H9 (cell line): Measurements from ENCODE around the gene SFXN1. TPM values are rescaled to one million over a fixed set of nuclear protein-coding genes. Genes with fewer than 3 reads are reported as not detected.

Source experiments
- DNase-seq: peaks from one replicate; pipeline ENCODE4 v3.0.0-alpha.2; 2017
- H2AFZ ChIP-seq: one replicate; pipeline ENCODE4 v1.6.1; 2013; ENCODE audit warnings: mild to moderate bottlenecking, low read length, control low read depth, moderate library complexity
- H2AK5ac ChIP-seq: 2 replicates; pipeline ENCODE4 v1.6.1; 2013; ENCODE audit warnings: low read length, control low read depth, mixed read lengths; ENCODE audit not compliant: insufficient read length
- H2BK120ac ChIP-seq: one replicate; pipeline ENCODE4 v1.6.1; 2013; ENCODE audit warnings: low read depth, mild to moderate bottlenecking, low read length, control low read depth, inconsistent platforms; ENCODE audit not compliant: poor library complexity, severe bottlenecking
- H2BK12ac ChIP-seq: 2 replicates; pipeline ENCODE4 v1.6.1; 2013; ENCODE audit warnings: low read length, control low read depth, mixed read lengths, low read depth; ENCODE audit not compliant: insufficient read length
- H2BK15ac ChIP-seq: 2 replicates; pipeline ENCODE4 v1.6.1; 2013; ENCODE audit warnings: low read depth, low read length, control low read depth
- H2BK20ac ChIP-seq: one replicate; pipeline ENCODE4 v1.6.1; 2013; ENCODE audit warnings: low read depth, mild to moderate bottlenecking, low read length, control low read depth, inconsistent platforms; ENCODE audit not compliant: poor library complexity, severe bottlenecking
- H2BK5ac ChIP-seq: 2 replicates; pipeline ENCODE4 v1.6.1; 2013; ENCODE audit warnings: low read length, control low read depth, mixed read lengths; ENCODE audit not compliant: insufficient read length
- H3K14ac ChIP-seq: 2 replicates; pipeline ENCODE4 v1.6.1; 2013; ENCODE audit warnings: low read length, control low read depth; ENCODE audit not compliant: insufficient read depth
- H3K18ac ChIP-seq: 2 replicates; pipeline ENCODE4 v1.6.1; 2013; ENCODE audit warnings: low read depth, mild to moderate bottlenecking, mixed read lengths, low read length, control low read depth; ENCODE audit not compliant: insufficient read length
- H3K23ac ChIP-seq: 2 replicates; pipeline ENCODE4 v1.6.1; 2013; ENCODE audit warnings: low read length, control low read depth, mixed read lengths, low read depth; ENCODE audit not compliant: insufficient read length
- H3K23me2 ChIP-seq: 2 replicates; pipeline ENCODE4 v1.6.1; 2013; ENCODE audit warnings: low read depth, mild to moderate bottlenecking, mixed read lengths, low read length, control low read depth; ENCODE audit not compliant: insufficient read length, poor library complexity, severe bottlenecking
- H3K27ac ChIP-seq: 2 replicates; pipeline ENCODE4 v1.5.1; 2013; ENCODE audit warnings: low read length, control low read depth, mixed read lengths, low read depth; ENCODE audit not compliant: insufficient read length
- H3K27me3 ChIP-seq: 2 replicates; pipeline ENCODE4 v1.6.1; 2013; ENCODE audit warnings: low read length, control low read depth, inconsistent platforms; ENCODE audit not compliant: insufficient read depth
- H3K4ac ChIP-seq: 2 replicates; pipeline ENCODE4 v1.6.1; 2013; ENCODE audit warnings: low read depth, mild to moderate bottlenecking, control low read depth, inconsistent platforms, low read length, moderate library complexity
- H3K4me1 ChIP-seq: 2 replicates; pipeline ENCODE4 v1.6.1; 2013; ENCODE audit warnings: low read length, control low read depth, inconsistent platforms; ENCODE audit not compliant: insufficient read depth
- H3K4me2 ChIP-seq: 2 replicates; pipeline ENCODE4 v1.6.1; 2013; ENCODE audit warnings: low read length, control low read depth, mixed read lengths; ENCODE audit not compliant: insufficient read length, insufficient read depth
- H3K56ac ChIP-seq: 2 replicates; pipeline ENCODE4 v1.6.1; 2013; ENCODE audit warnings: low read depth, mild to moderate bottlenecking, mixed read lengths, low read length, control low read depth; ENCODE audit not compliant: insufficient read length
- H3K79me1 ChIP-seq: 2 replicates; pipeline ENCODE4 v1.6.1; 2013; ENCODE audit warnings: low read depth, mild to moderate bottlenecking, moderate library complexity, low read length, control low read depth, inconsistent platforms; ENCODE audit not compliant: insufficient read depth, poor library complexity, severe bottlenecking
- H3K79me2 ChIP-seq: 2 replicates; pipeline ENCODE4 v1.6.1; 2013; ENCODE audit warnings: low read length, control low read depth, inconsistent platforms; ENCODE audit not compliant: insufficient read depth
- H3K9ac ChIP-seq: 2 replicates; pipeline ENCODE4 v1.6.1; 2013; ENCODE audit warnings: low read length, control low read depth, mixed read lengths; ENCODE audit not compliant: insufficient read length; ENCODE audit errors: extremely low read depth
- H3K9me3 ChIP-seq: one replicate; pipeline ENCODE4 v1.6.1; 2013; ENCODE audit warnings: low read depth, low read length, inconsistent platforms; ENCODE audit not compliant: control insufficient read depth
- H3T11ph ChIP-seq: one replicate; pipeline ENCODE4 v1.6.1; 2013; ENCODE audit warnings: mild to moderate bottlenecking, low read length, control low read depth, inconsistent platforms
- H4K20me1 ChIP-seq: one replicate; pipeline ENCODE4 v1.6.1; 2013; ENCODE audit not compliant: control insufficient read depth, insufficient read length, insufficient read depth
- H4K5ac ChIP-seq: 2 replicates; pipeline ENCODE4 v1.6.1; 2013; ENCODE audit warnings: low read depth, mild to moderate bottlenecking, mixed read lengths, low read length, control low read depth; ENCODE audit not compliant: insufficient read length
- H4K8ac ChIP-seq: replicated peaks from 2 replicates; pipeline ENCODE4 v1.6.1; 2013; ENCODE audit warnings: low read length, control low read depth, mixed read lengths, low read depth; ENCODE audit not compliant: insufficient read length
- H4K91ac ChIP-seq: 2 replicates; pipeline ENCODE4 v1.6.1; 2013; ENCODE audit warnings: low read depth, mild to moderate bottlenecking, moderate library complexity, mixed read lengths, low read length, control low read depth; ENCODE audit not compliant: insufficient read length
- H3K27ac Mint-ChIP-seq, 3 experiments: 2 replicates in 2 of 3; 3 replicates in 1 of 3; pipeline ENCODE4 v1.8.0; 2020 to 2021; ENCODE audit warnings: mixed read lengths in 3 of 3, mild to moderate bottlenecking in 1 of 3, moderate library complexity in 1 of 3
- H3K27me3 Mint-ChIP-seq: 2 replicates; pipeline ENCODE4 v1.8.0; 2021; ENCODE audit warnings: low read depth, mild to moderate bottlenecking, moderate library complexity, mixed read lengths
- H3K36me3 Mint-ChIP-seq, 3 experiments: 2 replicates in 2 of 3; 3 replicates in 1 of 3; pipeline ENCODE4 v1.8.0; 2020 to 2021; ENCODE audit warnings: low read depth in 3 of 3, mixed read lengths in 3 of 3; ENCODE audit not compliant: insufficient read depth in 1 of 3
- H3K4me1 Mint-ChIP-seq, 2 experiments: 2 replicates each; pipeline ENCODE4 v1.8.0; 2020; ENCODE audit warnings: mixed read lengths in 2 of 2
- H3K4me3 Mint-ChIP-seq, 2 experiments: 2 replicates in 1 of 2; 3 replicates in 1 of 2; pipeline ENCODE4 v1.8.0; 2020 to 2021; ENCODE audit warnings: mild to moderate bottlenecking in 2 of 2, mixed read lengths in 2 of 2, moderate library complexity in 1 of 2
- H3K9me3 Mint-ChIP-seq, 2 experiments: 2 replicates in 1 of 2; 3 replicates in 1 of 2; pipeline ENCODE4 v1.8.0; 2020; ENCODE audit warnings: mild to moderate bottlenecking in 2 of 2, mixed read lengths in 2 of 2, moderate library complexity in 1 of 2
- CTCF ChIP-seq: fragments of 200-600 bp; sonication (generic); conservative IDR thresholded peaks from 3 replicates; pipeline ENCODE4 v1.8.0; 2021; ENCODE audit warnings: antibody characterized with exemption, mild to moderate bottlenecking
- WGBS: extraction: QIAGEN DNeasy Blood & Tissue Kit; methylation state at CpG from one replicate; pipeline ENCODE4 v1.1.7; 2013; ENCODE audit warnings: missing lambda C conversion rate, low lambda C conversion rate, mixed read lengths; ENCODE audit not compliant: insufficient read length; ENCODE audit errors: extremely low coverage; 5-methylcytosine and 5-hydroxymethylcytosine counted together
- total RNA-seq: library from RNA; stranded (reverse); gene quantifications from 2 replicates; pipeline ENCODE4 v1.2.1, GENCODE V29; 2021

Gene SFXN1
- total RNA-seq, 1 experiment from 2014 or later: 99.2 TPM

DNA sequence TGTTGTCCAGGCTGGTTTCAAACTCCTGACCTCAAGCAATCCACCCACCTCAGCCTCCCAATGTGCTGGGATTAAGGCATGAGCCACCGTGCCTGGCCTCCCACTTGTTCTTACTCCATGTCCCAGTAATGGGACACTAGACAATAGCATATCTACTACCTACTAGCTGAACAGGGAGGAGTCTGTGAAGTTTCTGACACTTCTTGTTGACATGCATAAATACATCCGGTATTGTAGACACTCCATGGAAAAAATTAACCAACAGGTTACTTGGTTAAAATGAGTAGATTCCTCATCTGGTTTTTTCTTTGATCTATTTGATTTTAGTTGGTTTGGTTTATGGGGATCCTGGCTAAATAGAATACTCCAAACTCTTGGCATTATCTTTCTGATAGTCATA is 88.3 kb downstream of the SFXN1 start:
- no peak overlapping the region for H3K9ac ChIP-seq
- H3K14ac ChIP-seq: no peak overlapping the region
- no peaks in the 10 kb centered on the region; a peak in 3 of 5 replicates for H3K9me3 Mint-ChIP-seq

More for the DNA sequence above, 88.3 kb downstream of the SFXN1 start:
- H3K23ac ChIP-seq: no peak overlapping the region
- H3K27me3 ChIP-seq: no peaks in the 10 kb centered on the region
- H3K18ac ChIP-seq: no peak overlapping the region
- no peak overlapping the region for H3K4me2 ChIP-seq
- Mint-ChIP-seq H3K27me3 (peaks cover 1% of the 10 kb centered on the region; the same call in 1 of the 2 replicates), H3K4me1 (peaks cover 15% of the 10 kb centered on the region in 2 experiments), H3K27ac (no peak overlapping the region), H3K4me3 (no peak overlapping the region), H3K36me3 (peaks cover 0 to 5% (median 1%) of the 10 kb centered on the region in 3 experiments; a peak in 2 of 7 replicates)
- no peak overlapping the region for H2AK5ac ChIP-seq
- H4K5ac ChIP-seq: no peak overlapping the region
- DNase-seq: no peak
- no CpG with 5 or more reads among the region's 2 CpGs for WGBS
- H4K91ac ChIP-seq: no peak overlapping the region
- no peak overlapping the region for H2BK5ac ChIP-seq
- no peak overlapping the region for H4K8ac ChIP-seq
- H3T11ph ChIP-seq: no peak overlapping the region
- H3K23me2 ChIP-seq: no peaks in the 10 kb centered on the region
- H4K20me1 ChIP-seq: no peaks in the 10 kb centered on the region
- TF ChIP-seq CTCF: no peak
- H3K27ac ChIP-seq: no peak overlapping the region
- no peaks in the 10 kb centered on the region for H3K79me2 ChIP-seq
- H2BK15ac ChIP-seq: no peak overlapping the region
- no peak overlapping the region for H3K56ac ChIP-seq
- H2BK120ac ChIP-seq: no peak overlapping the region
- H2AFZ ChIP-seq: no peak overlapping the region
- no peak overlapping the region for H2BK20ac ChIP-seq
- H3K79me1 ChIP-seq: no peaks in the 10 kb centered on the region
- no peaks in the 10 kb centered on the region for H3K9me3 ChIP-seq
- no peak overlapping the region for H2BK12ac ChIP-seq
- H3K4ac ChIP-seq: no peak overlapping the region
- H3K4me1 ChIP-seq: peaks cover 1% of the 10 kb centered on the region; the same call in 1 of the 2 replicates
